ENCODE results near the gene CLN3. TPM values are rescaled to one million over a fixed set of nuclear protein-coding genes. Genes with fewer than 3 reads are reported as not detected.

Gene CLN3
- total and polyA plus RNA-seq, 2 experiments from 2014 or later = 18.1 to 31.4 TPM

DNA sequence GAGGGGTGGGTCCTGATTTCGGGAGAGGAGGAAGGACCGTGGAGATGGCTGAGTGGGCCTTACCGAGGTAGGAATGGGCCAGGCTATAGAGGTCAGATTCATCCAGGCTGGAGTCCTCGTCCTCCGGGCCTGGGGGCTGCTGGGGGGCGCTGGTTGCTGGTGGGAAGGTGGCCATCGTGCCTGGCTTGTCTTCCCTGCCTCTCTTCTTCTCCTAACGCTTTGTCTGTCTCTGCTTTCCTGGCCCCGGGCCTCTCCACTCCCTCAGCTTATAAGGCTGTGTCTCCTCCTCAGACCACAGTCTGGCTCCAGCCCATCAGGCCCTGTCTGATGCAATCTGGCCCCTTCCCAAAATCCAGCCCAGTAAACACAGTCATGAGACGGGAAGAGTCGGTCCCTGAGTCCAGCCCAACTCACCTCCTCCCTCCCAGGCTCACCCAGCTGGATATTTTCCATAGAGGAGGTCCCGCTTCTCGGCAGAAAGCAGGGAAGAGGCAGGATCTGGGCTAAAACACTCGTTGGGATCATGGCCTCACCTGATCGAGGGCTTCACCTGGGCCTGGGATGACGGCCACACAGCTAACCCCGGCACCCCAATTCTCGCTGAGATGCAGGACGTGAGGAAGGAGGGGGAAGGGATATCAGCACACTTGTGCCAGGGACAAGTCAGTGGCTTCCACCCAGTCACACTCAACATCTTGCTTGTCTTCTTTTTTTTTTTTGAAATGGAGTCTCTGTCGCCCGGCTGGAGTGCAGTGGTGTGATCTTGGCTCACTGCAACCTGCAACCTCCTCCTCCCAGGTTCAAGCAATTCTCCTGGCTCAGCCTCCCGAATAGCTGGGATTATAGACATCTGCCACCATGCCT is 47.1 kb upstream of the CLN3 start, which contains the start of gene NUPR1:
NUPR1 (minus strand) TSS at position 242 of the 864 bp plus-strand sequence; CDS start at position 175, 67 bp downstream.
- Mint-ChIP-seq H3K36me3 (ENCODE audit: low read depth) (no peaks in the 10 kb centered on the region), H3K27me3 (ENCODE audit: insufficient read depth, low read depth, poor library complexity) (peaks cover 9% of the 10 kb centered on the region), H3K27ac (peak within 1 kb of the TSS; percentile 70; the same call in 1 of the 2 replicates), H3K9me3 (no peaks in the 10 kb centered on the region), H3K4me1 (peaks cover 5% of the 10 kb centered on the region; the same call in 2 of the 3 replicates), H3K4me3 (no peak within 1 kb of the TSS)
- H2AFZ ChIP-seq = peak within 1 kb of the TSS; percentile 96
- no peaks in the 10 kb centered on the region for H4K20me1 ChIP-seq (replicated peaks; ENCODE audit: insufficient read depth)
- DNase-seq (ENCODE audit: low spot score) (no peak), ATAC-seq (peak; percentile 61)
- no peak within 1 kb of the TSS for H3K27ac ChIP-seq (ENCODE audit: low read depth)
- H3K4me1 ChIP-seq (ENCODE audit: insufficient read depth) = no peaks in the 10 kb centered on the region
- TF ChIP-seq JUNB (IDR thresholded peaks at IDR 0.05; ENCODE audit: unreplicated experiment) (no peak), STAT1 (IDR thresholded peaks at IDR 0.05; ENCODE audit: unreplicated experiment) (no peak)
- H3K4me2 ChIP-seq = no peak within 1 kb of the TSS
- H3K4me3 ChIP-seq = no peak within 1 kb of the TSS
- H3F3A ChIP-seq (replicated peaks; ENCODE audit: low read depth) = no peaks in the 10 kb centered on the region
- no peaks in the 10 kb centered on the region for H3K27me3 ChIP-seq (ENCODE audit: insufficient read depth)
- no peaks in the 10 kb centered on the region for H3K79me2 ChIP-seq (replicated peaks; ENCODE audit: insufficient read depth)
- no peaks in the 10 kb centered on the region for H3K9me2 ChIP-seq (ENCODE audit: insufficient read depth)
- H3K36me3 ChIP-seq (ENCODE audit: insufficient read depth) = no peaks in the 10 kb centered on the region

- Histone ChIP-seq H4K20me1 (replicated peaks; ENCODE audit: insufficient read depth) (no peaks in the 10 kb centered on the region), H3K4me3 (no peak overlapping the region), H3K9me2 (ENCODE audit: insufficient read depth) (no peaks in the 10 kb centered on the region), H3K79me2 (replicated peaks; ENCODE audit: insufficient read depth) (no peaks in the 10 kb centered on the region), H3K27ac (ENCODE audit: low read depth) (no peak overlapping the region), H3K27me3 (ENCODE audit: insufficient read depth) (no peaks in the 10 kb centered on the region), H3F3A (replicated peaks; ENCODE audit: low read depth) (no peaks in the 10 kb centered on the region), H3K4me2 (no peak overlapping the region), H3K4me1 (ENCODE audit: insufficient read depth) (no peaks in the 10 kb centered on the region), H2AFZ (no peak overlapping the region), H3K36me3 (ENCODE audit: insufficient read depth) (no peaks in the 10 kb centered on the region)
- H3K27me3 Mint-ChIP-seq (ENCODE audit: insufficient read depth, low read depth, poor library complexity) = peaks cover 11% of the 10 kb centered on the region
- H3K4me1 Mint-ChIP-seq = peaks cover 5% of the 10 kb centered on the region; the same call in 2 of the 3 replicates
- no peak overlapping the region for H3K27ac Mint-ChIP-seq
- no peaks in the 10 kb centered on the region for H3K36me3 Mint-ChIP-seq (ENCODE audit: low read depth)
- H3K4me3 Mint-ChIP-seq = no peak overlapping the region
- no peak for TF ChIP-seq NANOG (IDR thresholded peaks at IDR 0.05; ENCODE audit: borderline replicate concordance)
- TF ChIP-seq EZH2 (IDR thresholded peaks at IDR 0.05; ENCODE audit: low read depth, unreplicated experiment) = no peak
- TF ChIP-seq, protein P1, sequence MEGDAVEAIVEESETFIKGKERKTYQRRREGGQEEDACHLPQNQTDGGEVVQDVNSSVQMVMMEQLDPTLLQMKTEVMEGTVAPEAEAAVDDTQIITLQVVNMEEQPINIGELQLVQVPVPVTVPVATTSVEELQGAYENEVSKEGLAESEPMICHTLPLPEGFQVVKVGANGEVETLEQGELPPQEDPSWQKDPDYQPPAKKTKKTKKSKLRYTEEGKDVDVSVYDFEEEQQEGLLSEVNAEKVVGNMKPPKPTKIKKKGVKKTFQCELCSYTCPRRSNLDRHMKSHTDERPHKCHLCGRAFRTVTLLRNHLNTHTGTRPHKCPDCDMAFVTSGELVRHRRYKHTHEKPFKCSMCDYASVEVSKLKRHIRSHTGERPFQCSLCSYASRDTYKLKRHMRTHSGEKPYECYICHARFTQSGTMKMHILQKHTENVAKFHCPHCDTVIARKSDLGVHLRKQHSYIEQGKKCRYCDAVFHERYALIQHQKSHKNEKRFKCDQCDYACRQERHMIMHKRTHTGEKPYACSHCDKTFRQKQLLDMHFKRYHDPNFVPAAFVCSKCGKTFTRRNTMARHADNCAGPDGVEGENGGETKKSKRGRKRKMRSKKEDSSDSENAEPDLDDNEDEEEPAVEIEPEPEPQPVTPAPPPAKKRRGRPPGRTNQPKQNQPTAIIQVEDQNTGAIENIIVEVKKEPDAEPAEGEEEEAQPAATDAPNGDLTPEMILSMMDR (conservative IDR thresholded peaks at IDR 0.05; ENCODE audit: low read depth in 2 of 2) = no peak
- TF ChIP-seq, protein P2, sequence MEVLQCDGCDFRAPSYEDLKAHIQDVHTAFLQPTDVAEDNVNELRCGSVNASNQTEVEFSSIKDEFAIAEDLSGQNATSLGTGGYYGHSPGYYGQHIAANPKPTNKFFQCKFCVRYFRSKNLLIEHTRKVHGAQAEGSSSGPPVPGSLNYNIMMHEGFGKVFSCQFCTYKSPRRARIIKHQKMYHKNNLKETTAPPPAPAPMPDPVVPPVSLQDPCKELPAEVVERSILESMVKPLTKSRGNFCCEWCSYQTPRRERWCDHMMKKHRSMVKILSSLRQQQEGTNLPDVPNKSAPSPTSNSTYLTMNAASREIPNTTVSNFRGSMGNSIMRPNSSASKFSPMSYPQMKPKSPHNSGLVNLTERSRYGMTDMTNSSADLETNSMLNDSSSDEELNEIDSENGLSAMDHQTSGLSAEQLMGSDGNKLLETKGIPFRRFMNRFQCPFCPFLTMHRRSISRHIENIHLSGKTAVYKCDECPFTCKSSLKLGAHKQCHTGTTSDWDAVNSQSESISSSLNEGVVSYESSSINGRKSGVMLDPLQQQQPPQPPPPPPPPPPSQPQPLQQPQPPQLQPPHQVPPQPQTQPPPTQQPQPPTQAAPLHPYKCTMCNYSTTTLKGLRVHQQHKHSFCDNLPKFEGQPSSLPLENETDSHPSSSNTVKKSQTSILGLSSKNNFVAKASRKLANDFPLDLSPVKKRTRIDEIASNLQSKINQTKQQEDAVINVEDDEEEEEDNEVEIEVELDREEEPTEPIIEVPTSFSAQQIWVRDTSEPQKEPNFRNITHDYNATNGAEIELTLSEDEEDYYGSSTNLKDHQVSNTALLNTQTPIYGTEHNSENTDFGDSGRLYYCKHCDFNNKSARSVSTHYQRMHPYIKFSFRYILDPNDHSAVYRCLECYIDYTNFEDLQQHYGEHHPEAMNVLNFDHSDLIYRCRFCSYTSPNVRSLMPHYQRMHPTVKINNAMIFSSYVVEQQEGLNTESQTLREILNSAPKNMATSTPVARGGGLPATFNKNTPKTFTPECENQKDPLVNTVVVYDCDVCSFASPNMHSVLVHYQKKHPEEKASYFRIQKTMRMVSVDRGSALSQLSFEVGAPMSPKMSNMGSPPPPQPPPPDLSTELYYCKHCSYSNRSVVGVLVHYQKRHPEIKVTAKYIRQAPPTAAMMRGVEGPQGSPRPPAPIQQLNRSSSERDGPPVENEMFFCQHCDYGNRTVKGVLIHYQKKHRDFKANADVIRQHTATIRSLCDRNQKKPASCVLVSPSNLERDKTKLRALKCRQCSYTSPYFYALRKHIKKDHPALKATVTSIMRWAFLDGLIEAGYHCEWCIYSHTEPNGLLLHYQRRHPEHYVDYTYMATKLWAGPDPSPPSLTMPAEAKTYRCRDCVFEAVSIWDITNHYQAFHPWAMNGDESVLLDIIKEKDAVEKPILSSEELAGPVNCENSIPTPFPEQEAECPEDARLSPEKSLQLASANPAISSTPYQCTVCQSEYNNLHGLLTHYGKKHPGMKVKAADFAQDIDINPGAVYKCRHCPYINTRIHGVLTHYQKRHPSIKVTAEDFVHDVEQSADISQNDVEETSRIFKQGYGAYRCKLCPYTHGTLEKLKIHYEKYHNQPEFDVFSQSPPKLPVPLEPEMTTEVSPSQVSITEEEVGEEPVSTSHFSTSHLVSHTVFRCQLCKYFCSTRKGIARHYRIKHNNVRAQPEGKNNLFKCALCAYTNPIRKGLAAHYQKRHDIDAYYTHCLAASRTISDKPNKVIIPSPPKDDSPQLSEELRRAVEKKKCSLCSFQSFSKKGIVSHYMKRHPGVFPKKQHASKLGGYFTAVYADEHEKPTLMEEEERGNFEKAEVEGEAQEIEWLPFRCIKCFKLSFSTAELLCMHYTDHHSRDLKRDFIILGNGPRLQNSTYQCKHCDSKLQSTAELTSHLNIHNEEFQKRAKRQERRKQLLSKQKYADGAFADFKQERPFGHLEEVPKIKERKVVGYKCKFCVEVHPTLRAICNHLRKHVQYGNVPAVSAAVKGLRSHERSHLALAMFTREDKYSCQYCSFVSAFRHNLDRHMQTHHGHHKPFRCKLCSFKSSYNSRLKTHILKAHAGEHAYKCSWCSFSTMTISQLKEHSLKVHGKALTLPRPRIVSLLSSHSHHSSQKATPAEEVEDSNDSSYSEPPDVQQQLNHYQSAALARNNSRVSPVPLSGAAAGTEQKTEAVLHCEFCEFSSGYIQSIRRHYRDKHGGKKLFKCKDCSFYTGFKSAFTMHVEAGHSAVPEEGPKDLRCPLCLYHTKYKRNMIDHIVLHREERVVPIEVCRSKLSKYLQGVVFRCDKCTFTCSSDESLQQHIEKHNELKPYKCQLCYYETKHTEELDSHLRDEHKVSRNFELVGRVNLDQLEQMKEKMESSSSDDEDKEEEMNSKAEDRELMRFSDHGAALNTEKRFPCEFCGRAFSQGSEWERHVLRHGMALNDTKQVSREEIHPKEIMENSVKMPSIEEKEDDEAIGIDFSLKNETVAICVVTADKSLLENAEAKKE (CRISPR knock-in tag; IDR thresholded peaks at IDR 0.05) = no peak
- no peak for TF ChIP-seq JUNB (IDR thresholded peaks at IDR 0.05; ENCODE audit: unreplicated experiment)
- TF ChIP-seq, protein P3, sequence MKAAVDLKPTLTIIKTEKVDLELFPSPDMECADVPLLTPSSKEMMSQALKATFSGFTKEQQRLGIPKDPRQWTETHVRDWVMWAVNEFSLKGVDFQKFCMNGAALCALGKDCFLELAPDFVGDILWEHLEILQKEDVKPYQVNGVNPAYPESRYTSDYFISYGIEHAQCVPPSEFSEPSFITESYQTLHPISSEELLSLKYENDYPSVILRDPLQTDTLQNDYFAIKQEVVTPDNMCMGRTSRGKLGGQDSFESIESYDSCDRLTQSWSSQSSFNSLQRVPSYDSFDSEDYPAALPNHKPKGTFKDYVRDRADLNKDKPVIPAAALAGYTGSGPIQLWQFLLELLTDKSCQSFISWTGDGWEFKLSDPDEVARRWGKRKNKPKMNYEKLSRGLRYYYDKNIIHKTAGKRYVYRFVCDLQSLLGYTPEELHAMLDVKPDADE (IDR thresholded peaks at IDR 0.05) = no peak
- TF ChIP-seq STAT1 (IDR thresholded peaks at IDR 0.05; ENCODE audit: unreplicated experiment) = no peak
- ATAC-seq = no peak
- DNase-seq (ENCODE audit: low spot score) = no peak
- H3K9me3 Mint-ChIP-seq = no peaks in the 10 kb centered on the region
Measured at GRCh38 chr16:28537964-28538732, 46.3 kb upstream of the CLN3 start.

Data from GM23338 (cell line).